Measurements from ENCODE around the gene TATDN3.

The TATDN3 gene

GRCh38 chr1:212791676-212792395 is at the start of gene TATDN3, which contains the start of gene NSL1:
TSS of gene TATDN3 (plus strand) at chr1:212791894. CDS start at chr1:212791922, 28 bp downstream.
TSS of gene NSL1 (minus strand) at chr1:212791777. CDS start at chr1:212791763, 14 bp downstream.
- peak within 1 kb of the TSS; percentile 88 for H3K4me3 ChIP-seq (ENCODE audit: low read length)
- peak; percentile 92 for DNase-seq (ENCODE audit: low read depth)
- TF ChIP-seq, protein P1, sequence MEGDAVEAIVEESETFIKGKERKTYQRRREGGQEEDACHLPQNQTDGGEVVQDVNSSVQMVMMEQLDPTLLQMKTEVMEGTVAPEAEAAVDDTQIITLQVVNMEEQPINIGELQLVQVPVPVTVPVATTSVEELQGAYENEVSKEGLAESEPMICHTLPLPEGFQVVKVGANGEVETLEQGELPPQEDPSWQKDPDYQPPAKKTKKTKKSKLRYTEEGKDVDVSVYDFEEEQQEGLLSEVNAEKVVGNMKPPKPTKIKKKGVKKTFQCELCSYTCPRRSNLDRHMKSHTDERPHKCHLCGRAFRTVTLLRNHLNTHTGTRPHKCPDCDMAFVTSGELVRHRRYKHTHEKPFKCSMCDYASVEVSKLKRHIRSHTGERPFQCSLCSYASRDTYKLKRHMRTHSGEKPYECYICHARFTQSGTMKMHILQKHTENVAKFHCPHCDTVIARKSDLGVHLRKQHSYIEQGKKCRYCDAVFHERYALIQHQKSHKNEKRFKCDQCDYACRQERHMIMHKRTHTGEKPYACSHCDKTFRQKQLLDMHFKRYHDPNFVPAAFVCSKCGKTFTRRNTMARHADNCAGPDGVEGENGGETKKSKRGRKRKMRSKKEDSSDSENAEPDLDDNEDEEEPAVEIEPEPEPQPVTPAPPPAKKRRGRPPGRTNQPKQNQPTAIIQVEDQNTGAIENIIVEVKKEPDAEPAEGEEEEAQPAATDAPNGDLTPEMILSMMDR (conservative IDR thresholded peaks at IDR 0.05; ENCODE audit: low read length): no peak

GRCh38 chr1:212743901-212744475 is 47.7 kb upstream of the TATDN3 start:
- DNase-seq (ENCODE audit: low read depth): no peak
- TF ChIP-seq, protein P1 (conservative IDR thresholded peaks at IDR 0.05; ENCODE audit: low read length): no peak
- no peak overlapping the region for H3K4me3 ChIP-seq (ENCODE audit: low read length)

DNA sequence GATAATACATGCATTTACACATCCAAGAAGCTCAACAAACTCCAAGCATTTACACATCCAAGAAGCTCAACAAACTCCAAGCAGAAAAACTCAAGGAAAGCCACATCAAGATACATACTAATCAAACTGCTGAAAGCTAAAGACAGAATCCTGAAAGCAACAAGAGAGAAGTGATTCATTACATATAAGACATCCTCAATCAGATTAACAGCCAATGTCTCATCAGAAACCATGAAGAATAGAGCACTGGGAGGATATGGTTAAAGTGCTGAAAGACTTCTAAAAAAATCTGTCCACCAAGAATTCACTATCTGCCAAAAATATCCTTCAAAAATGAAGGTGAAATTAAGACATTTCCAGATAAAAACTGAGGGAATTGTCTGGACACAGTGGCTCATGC is 46.4 kb upstream of the TATDN3 start:
- TF ChIP-seq, protein P1 (conservative IDR thresholded peaks at IDR 0.05; ENCODE audit: low read length): no peak
- no peak overlapping the region for H3K4me3 ChIP-seq (ENCODE audit: low read length)
- DNase-seq (ENCODE audit: low read depth): no peak

DNA sequence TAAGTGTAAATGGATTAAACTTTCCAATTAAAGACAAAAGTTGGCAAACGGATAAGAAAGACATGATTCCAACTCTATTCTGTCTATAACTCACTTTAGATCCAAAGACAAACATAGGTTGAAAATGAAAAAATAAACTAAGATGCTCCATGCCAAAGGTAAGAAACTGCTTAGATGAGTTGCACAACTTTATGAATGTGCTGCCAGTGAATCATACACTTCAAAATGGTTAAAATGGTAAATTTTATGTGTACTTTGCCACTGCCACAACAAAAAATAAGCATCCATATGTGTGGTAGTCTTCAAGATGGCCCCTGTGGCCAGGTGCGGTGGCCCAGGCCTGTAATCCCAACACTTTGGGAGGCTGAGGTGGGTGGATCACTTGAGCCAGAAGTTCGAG is 45.1 kb upstream of the TATDN3 start:
- TF ChIP-seq, protein P1 (conservative IDR thresholded peaks at IDR 0.05; ENCODE audit: low read length): no peak
- H3K4me3 ChIP-seq (ENCODE audit: low read length): no peak overlapping the region
- DNase-seq (ENCODE audit: low read depth): no peak

- TF ChIP-seq, protein P1 (conservative IDR thresholded peaks at IDR 0.05; ENCODE audit: low read length): peak; percentile 80
- no peak overlapping the region for H3K4me3 ChIP-seq (ENCODE audit: low read length)
- DNase-seq (ENCODE audit: low read depth): peak; percentile 82
Measured at GRCh38 chr1:212749821-212750535, 41.7 kb upstream of the TATDN3 start.

- peak; percentile 56 for DNase-seq (ENCODE audit: low read depth)
Measured at GRCh38 chr1:212752252-212752933, 39.3 kb upstream of the TATDN3 start.

More at GRCh38 chr1:212752252-212752933, 39.3 kb upstream of the TATDN3 start:
- H3K4me3 ChIP-seq (ENCODE audit: low read length): peak overlapping the region; percentile 57
- TF ChIP-seq, protein P1 (conservative IDR thresholded peaks at IDR 0.05; ENCODE audit: low read length): no peak

All from AG10803 (cell line).